IPS DF 4.7 (cell line): ENCODE measurements around the gene FANCI.
A peak's percentile ranks its signal among the peaks of the same experiment; 100 is the strongest.

Experiments used
- DNase-seq: peaks from one replicate; pipeline ENCODE4 v3.0.0-alpha.2; 2013; ENCODE audit warnings: low spot score; ENCODE audit errors: extremely low read depth

FANCI gene

GRCh38 chr15:89332446-89332845 is 88.7 kb downstream of the FANCI start:
- no peak for DNase-seq

- no peak for DNase-seq
Observed at GRCh38 chr15:89333011-89333860, 89.5 kb downstream of the FANCI start.

GRCh38 chr15:89333959-89334509 is 90.3 kb downstream of the FANCI start:
- no peak for DNase-seq

- DNase-seq = peak; percentile 87
Observed at GRCh38 chr15:89334510-89335297, 90.9 kb downstream of the FANCI start, which contains the start of gene POLG. Gene POLG (minus strand): TSS chr15:89334824. CDS start chr15:89333754, 1,070 bp downstream.

- DNase-seq = no peak
Observed at GRCh38 chr15:89335298-89336041, 91.7 kb downstream of the FANCI start.

GRCh38 chr15:89338036-89338435 is 94.3 kb downstream of the FANCI start:
- DNase-seq = no peak

- no peak for DNase-seq
Observed at GRCh38 chr15:89340573-89340972, 96.8 kb downstream of the FANCI start.

- no peak for DNase-seq
Observed at GRCh38 chr15:89341316-89342005, 97.7 kb downstream of the FANCI start.

GRCh38 chr15:89342840-89343239 is 99.1 kb downstream of the FANCI start:
- DNase-seq = no peak

GRCh38 chr15:89345248-89345647 is 101.5 kb downstream of the FANCI start:
- no peak for DNase-seq

- no peak for DNase-seq
Observed at GRCh38 chr15:89346516-89347231, 102.9 kb downstream of the FANCI start.

GRCh38 chr15:89349206-89349558 is 105.4 kb downstream of the FANCI start:
- no peak for DNase-seq

- no peak for DNase-seq
Observed at GRCh38 chr15:89352476-89352875, 108.7 kb downstream of the FANCI start.

GRCh38 chr15:89353991-89354390 is 110.2 kb downstream of the FANCI start:
- DNase-seq = no peak

- DNase-seq = no peak
Observed at GRCh38 chr15:89356634-89357298, 113.0 kb downstream of the FANCI start.

GRCh38 chr15:89358435-89358754 is 114.6 kb downstream of the FANCI start:
- no peak for DNase-seq

- DNase-seq = no peak
Observed at GRCh38 chr15:89358755-89359439, 115.1 kb downstream of the FANCI start.

- DNase-seq = no peak
Observed at GRCh38 chr15:89359471-89360293, 115.9 kb downstream of the FANCI start.
